Measurements from ENCODE around the gene FGD2. TPM values are rescaled to one million over a fixed set of nuclear protein-coding genes. Genes with fewer than 3 reads are reported as not detected.

The FGD2 gene
- total RNA-seq, 1 donor, result under 0.01 TPM

- H3K9me3 ChIP-seq (ENCODE audit: low read depth, low read length), result no peaks in the 10 kb centered on the region
- H3K27ac ChIP-seq (ENCODE audit: low read depth, low read length), result no peak overlapping the region
- no peaks in the 10 kb centered on the region for H3K79me2 ChIP-seq (ENCODE audit: insufficient read depth, low read length)
- H3K4me3 ChIP-seq (ENCODE audit: insufficient read depth, low read length), result no peak overlapping the region
- no peak overlapping the region for H3K4me2 ChIP-seq (ENCODE audit: insufficient read depth, low read length)
- no peaks in the 10 kb centered on the region for H3K4me1 ChIP-seq (ENCODE audit: insufficient read depth, low read length)
- H3K27me3 ChIP-seq (ENCODE audit: insufficient read depth, low read length), result no peaks in the 10 kb centered on the region
- no peak for DNase-seq (ENCODE audit: insufficient read length, low spot score, missing footprints)
- no peaks in the 10 kb centered on the region for H3K36me3 ChIP-seq (ENCODE audit: insufficient read depth, low read length)
- H2AFZ ChIP-seq (ENCODE audit: low read length), result no peak overlapping the region
- TF ChIP-seq CTCF (IDR thresholded peaks at IDR 0.05; ENCODE audit: extremely low read depth, low read depth, low read length), result no peak
- H4K20me1 ChIP-seq (ENCODE audit: insufficient read depth, low read length), result no peaks in the 10 kb centered on the region
Observed at GRCh38 chr6:37027036-37027720, 21.7 kb downstream of the FGD2 start.

GRCh38 chr6:37027811-37028469 is 22.5 kb downstream of the FGD2 start:
- Histone ChIP-seq H3K4me2 (ENCODE audit: insufficient read depth, low read length) (no peak overlapping the region), H3K27ac (ENCODE audit: low read depth, low read length) (no peak overlapping the region), H2AFZ (ENCODE audit: low read length) (no peak overlapping the region), H3K9me3 (ENCODE audit: low read depth, low read length) (no peaks in the 10 kb centered on the region), H3K4me1 (ENCODE audit: insufficient read depth, low read length) (no peaks in the 10 kb centered on the region), H3K79me2 (ENCODE audit: insufficient read depth, low read length) (no peaks in the 10 kb centered on the region), H3K36me3 (ENCODE audit: insufficient read depth, low read length) (no peaks in the 10 kb centered on the region), H3K4me3 (ENCODE audit: insufficient read depth, low read length) (no peak overlapping the region), H4K20me1 (ENCODE audit: insufficient read depth, low read length) (no peaks in the 10 kb centered on the region), H3K27me3 (ENCODE audit: insufficient read depth, low read length) (no peaks in the 10 kb centered on the region)
- TF ChIP-seq CTCF (IDR thresholded peaks at IDR 0.05; ENCODE audit: extremely low read depth, low read depth, low read length), result no peak
- DNase-seq (ENCODE audit: insufficient read length, low spot score, missing footprints), result no peak

- TF ChIP-seq CTCF (IDR thresholded peaks at IDR 0.05; ENCODE audit: extremely low read depth, low read depth, low read length), result peak; percentile 68
- no peak overlapping the region for H3K4me3 ChIP-seq (ENCODE audit: insufficient read depth, low read length)
- H3K79me2 ChIP-seq (ENCODE audit: insufficient read depth, low read length), result no peaks in the 10 kb centered on the region
- H4K20me1 ChIP-seq (ENCODE audit: insufficient read depth, low read length), result no peaks in the 10 kb centered on the region
- DNase-seq (ENCODE audit: insufficient read length, low spot score, missing footprints), result peak; percentile 96
- H3K9me3 ChIP-seq (ENCODE audit: low read depth, low read length), result no peaks in the 10 kb centered on the region
- H3K4me2 ChIP-seq (ENCODE audit: insufficient read depth, low read length), result no peak overlapping the region
- H3K27ac ChIP-seq (ENCODE audit: low read depth, low read length), result no peak overlapping the region
- H3K4me1 ChIP-seq (ENCODE audit: insufficient read depth, low read length), result no peaks in the 10 kb centered on the region
- no peak overlapping the region for H2AFZ ChIP-seq (ENCODE audit: low read length)
- H3K27me3 ChIP-seq (ENCODE audit: insufficient read depth, low read length), result no peaks in the 10 kb centered on the region
- no peaks in the 10 kb centered on the region for H3K36me3 ChIP-seq (ENCODE audit: insufficient read depth, low read length)
Observed at GRCh38 chr6:37029249-37029971, 24.0 kb downstream of the FGD2 start.

- no peak for DNase-seq (ENCODE audit: insufficient read length, low spot score, missing footprints)
- Histone ChIP-seq H3K4me2 (ENCODE audit: insufficient read depth, low read length) (no peak overlapping the region), H3K4me1 (ENCODE audit: insufficient read depth, low read length) (no peaks in the 10 kb centered on the region), H4K20me1 (ENCODE audit: insufficient read depth, low read length) (no peaks in the 10 kb centered on the region), H3K27ac (ENCODE audit: low read depth, low read length) (no peak overlapping the region), H3K4me3 (ENCODE audit: insufficient read depth, low read length) (no peak overlapping the region), H2AFZ (ENCODE audit: low read length) (no peak overlapping the region), H3K36me3 (ENCODE audit: insufficient read depth, low read length) (no peaks in the 10 kb centered on the region), H3K27me3 (ENCODE audit: insufficient read depth, low read length) (no peaks in the 10 kb centered on the region), H3K9me3 (ENCODE audit: low read depth, low read length) (no peaks in the 10 kb centered on the region), H3K79me2 (ENCODE audit: insufficient read depth, low read length) (no peaks in the 10 kb centered on the region)
- no peak for TF ChIP-seq CTCF (IDR thresholded peaks at IDR 0.05; ENCODE audit: extremely low read depth, low read depth, low read length)
Observed at GRCh38 chr6:37030599-37030998, 25.1 kb downstream of the FGD2 start.
